Amniotic epithelial cell (primary cell): ENCODE data around the gene RARG.
A peak's percentile ranks its signal among the peaks of the same experiment; 100 is the strongest.
"Not testable (repeated sequence)": the region's sequence is repeated elsewhere in the genome, so short reads cannot be mapped to it uniquely, and the experiment has no call there.

Source experiments
- DNase-seq: peaks from one replicate; pipeline ENCODE4 v3.0.0-alpha.2; 2010; ENCODE audit warnings: low read depth

RARG gene

DNA sequence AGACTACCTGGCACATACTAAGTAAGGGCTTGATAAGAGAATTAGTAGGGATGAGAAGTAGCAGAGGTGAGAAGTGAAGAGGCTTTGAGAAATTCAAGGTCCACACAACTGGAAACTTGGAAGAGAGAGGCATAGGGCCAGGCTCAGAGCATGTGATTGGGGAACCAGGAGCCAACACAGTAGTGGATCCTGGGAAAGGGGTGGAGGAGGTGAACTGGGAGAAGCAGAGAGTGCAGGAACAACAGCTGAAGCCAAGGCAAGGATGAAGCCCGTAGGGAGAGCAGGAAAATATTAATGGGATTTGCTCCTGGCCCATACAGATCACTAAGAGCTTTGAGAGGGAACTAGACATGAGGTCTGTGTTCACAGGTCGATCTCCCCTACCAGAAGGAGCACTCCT, 23.6 kb downstream of the RARG start:
- no peak for DNase-seq

GRCh38 chr12:53207042-53207441, 25.0 kb downstream of the RARG start, which contains the start of gene ITGB7:
Gene ITGB7 (minus strand): TSS chr12:53207251. CDS start chr12:53200443, 6,808 bp downstream.
- no peak for DNase-seq

DNA sequence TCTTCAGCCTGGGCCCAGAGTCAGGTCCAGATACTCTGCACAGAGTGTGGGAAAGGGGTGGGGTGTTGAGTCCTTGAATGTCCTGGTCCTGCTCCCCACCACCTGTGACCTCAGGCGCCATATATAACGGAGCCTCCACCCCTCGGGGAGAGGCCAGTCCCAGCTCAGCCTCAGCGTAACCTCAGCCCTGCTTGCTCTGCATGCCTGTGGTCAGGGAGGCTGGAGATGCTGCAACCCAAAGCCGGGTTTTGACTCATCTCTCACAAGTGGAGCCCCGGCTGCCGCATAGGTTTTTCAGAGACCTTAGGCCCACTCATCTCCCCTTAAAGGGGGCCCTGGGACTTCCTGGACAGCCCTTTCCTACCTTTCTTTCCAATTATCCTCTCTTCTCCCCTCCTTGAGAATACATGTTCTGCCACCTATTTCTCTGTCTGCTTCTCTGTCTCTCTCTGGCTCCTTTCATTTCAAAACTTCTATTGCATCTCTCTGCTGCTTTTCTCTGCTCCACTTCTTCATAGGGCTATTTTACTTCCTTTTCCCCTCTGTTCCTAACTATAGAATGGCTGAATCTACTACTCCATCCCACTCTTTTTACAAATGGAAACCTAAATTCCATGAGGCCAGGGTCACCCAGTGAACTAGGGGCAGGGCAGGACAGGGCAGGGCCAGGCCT, 26.1 kb downstream of the RARG start:
- peak; percentile 91 for DNase-seq

GRCh38 chr12:53204351-53204750, 27.7 kb downstream of the RARG start:
- DNase-seq: no peak

DNA sequence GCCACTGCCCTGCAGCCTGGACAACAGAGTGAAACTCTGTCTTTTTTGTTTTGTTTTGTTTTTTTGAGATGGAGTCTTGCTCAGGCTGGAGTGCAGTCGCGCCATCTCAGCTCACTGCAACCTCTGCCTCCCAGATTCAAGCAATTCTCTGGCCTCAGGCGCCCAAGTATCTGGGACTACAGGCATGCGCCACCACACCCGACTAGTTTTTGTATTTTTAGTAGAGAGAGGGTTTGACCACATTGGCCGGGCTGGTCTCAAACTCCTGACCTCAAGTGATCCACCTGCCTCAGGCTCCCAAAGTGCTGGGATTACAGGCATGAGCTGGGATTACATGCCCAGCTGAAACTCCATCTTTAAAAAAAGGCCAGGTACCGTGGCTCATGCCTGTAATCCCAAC, 29.7 kb downstream of the RARG start:
- DNase-seq: not testable (repeated sequence)

DNA sequence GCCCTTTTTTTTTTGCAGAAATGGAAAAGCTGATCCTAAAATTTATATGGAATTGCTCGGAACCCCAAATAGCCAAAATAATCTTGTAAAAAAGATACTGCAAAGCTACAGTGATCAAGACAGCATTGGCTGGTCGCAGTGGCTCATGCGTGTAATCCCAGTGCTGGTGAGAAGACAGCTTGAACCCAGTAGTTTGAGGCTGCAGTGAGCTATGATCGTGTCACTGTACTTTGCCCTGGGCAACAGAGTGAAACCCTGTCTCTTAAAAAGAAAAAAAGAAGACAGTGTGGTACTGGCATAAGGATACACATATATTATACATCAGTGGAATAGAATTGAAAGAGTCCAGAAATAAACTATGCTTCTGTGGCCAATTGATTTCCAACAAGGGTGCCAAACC, 30.4 kb downstream of the RARG start:
- no peak for DNase-seq

DNA sequence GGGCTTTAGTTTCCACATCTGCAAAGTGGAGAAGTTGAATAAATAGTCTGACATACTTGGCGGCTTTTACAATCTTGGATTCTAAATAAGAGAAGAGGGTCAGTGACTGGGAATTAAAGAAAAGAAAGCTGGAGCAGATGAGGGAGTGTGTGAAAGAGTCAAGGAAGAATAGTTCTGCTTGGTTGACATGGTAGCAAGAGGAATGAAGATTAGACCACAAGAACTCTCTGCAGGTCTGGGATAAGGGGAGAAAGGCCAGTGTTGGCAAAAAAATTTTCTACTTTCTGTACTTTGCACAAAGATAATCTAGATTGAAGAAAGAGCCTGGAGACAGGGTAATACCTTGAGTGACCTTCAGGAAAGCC, 30.9 kb downstream of the RARG start:
- peak; percentile 67 for DNase-seq

DNA sequence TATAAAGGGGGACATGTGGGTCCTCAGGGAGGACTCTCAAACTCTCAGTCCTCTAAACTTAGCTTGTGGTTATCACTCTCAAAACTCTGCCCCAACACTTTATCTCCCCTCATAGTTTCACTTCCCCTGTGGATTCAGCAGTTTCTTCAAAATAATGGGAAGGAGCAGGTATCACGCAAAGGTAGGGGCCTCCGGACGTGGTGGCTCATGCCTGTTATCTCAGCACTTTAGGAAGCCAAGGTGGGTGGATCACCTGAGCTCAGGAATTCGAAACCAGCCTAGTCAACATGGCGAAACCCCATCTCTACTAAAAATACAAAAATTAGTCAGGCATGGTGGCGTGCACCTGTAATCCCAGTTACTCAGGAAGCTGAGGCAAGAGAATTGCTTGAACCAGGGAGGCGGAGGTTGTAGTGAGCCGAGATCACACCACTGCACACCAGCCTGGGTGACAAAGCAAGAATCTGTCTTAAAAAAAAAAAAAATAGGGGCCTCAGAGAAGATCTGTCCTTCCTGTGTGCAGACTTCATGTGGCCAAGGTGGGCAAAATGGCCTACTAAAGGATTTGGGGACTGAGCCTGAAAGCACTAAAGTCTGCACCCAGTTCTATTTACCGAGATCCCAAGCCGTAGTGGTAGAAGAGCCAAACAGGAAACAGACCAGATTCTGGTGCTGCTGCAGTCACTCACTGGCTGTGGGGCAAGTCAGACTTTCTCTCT, 31.4 kb downstream of the RARG start:
- no peak for DNase-seq

DNA sequence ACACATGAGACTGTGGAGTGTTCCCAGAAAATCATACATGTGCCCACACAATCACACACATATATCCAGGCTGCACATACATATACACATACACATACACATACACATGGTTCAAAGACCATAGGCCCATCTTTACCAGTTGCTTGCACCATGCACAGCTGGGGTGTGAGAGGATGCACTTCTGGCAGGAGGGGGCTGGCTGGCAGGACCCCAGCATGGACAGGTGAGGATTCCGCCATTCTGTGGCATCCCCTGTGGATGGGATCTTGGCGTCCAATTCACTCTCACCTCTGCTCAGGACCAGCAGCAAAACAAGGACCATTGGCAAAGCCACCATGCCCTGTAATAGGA, 31.9 kb downstream of the RARG start:
- no peak for DNase-seq

DNA sequence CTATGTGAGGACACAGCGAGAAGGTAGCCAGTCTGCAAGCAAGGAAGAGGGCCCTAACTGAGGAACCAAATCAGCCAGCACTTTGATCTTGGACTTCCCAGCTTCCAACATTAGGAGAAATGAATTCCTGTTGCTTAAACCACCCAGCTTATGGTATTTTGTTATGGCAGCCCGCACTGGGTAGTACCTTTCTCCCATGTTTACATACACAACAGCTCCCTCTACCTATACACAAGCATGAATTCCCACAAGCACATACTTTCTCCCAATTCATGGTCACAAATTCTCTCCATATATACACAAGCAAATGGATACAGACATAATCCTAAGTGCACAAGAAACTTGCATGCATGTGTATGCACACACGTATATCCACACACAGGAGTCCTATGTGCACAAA, 32.3 kb downstream of the RARG start:
- DNase-seq: no peak

- DNase-seq: no peak
Observed at GRCh38 chr12:53198486-53199110, 33.4 kb downstream of the RARG start.

DNA sequence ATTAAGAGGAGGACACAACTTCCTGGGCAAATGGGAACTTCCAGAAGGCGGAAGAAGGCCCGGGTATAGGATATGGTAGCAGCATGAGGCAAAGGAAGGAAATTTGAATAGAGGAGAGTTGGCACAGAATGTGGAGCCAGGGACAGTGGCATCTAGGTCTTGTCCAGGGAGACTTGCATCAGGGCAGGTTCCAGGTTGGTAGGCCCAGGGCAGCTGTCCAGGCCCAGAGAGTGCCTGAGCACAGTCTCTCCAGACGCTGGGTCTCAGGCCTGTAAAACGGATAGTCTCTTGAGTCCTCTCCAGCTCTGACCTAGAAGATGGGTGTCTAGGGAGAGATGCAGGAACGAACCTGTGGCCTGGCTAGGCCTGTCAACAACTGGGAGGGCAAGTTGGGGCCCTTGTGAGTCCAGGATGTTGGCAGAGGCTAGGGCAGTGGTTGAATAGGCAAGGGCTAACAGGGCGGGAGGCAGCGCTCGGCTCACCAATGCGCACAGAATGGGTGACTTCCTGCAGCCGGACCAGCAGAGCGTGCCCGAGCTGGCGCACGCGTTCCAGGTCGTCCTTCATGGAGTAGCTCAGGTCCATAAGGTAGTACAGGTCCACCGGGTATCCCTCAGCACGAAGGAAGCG, 34.9 kb downstream of the RARG start:
- no peak for DNase-seq

- no peak for DNase-seq
Observed at GRCh38 chr12:53196486-53196885, 35.5 kb downstream of the RARG start.

DNA sequence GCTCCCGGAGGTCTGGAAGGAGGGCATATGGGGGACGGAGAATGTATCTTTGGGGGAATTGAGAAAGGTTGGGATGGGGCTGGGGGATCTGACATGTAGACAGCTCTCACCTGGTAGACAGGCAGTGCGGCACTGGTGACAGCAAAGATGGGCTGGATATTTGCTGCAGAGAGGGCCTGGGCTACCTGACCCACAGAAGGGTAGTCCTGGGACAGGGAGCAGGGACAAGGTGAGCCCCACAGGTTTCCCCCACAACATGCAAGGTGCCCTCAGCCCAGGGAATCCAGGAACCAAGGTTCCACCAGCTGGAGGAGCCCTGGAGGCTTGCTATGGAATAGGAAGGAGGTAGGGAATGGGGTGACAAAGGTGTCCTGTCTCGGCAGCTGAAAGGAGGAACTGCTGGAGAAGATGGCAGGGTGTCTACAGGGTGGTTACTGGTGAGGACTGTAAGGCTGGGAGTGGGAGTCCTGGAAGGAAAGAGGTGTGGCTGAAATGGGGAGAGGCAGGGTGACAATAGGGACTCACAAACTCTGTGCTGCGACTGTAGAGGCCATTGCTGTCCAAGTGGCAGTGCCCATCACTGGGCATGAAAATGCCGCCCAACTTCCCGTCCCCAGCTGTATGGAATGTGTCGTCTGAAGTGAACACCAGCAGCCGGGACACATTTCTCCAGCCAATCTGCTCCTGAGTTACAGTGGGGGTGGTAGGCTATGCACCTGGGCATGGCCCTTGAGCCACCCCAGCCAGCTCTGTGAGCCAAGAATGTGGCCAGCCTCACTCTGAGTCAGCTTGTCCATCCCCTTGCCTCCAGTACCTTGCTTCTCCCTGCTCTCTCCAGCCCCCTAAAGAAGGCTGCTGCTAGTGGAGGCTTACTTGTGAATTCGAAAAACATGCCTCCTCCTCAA, 36.2 kb downstream of the RARG start:
- DNase-seq: no peak

DNA sequence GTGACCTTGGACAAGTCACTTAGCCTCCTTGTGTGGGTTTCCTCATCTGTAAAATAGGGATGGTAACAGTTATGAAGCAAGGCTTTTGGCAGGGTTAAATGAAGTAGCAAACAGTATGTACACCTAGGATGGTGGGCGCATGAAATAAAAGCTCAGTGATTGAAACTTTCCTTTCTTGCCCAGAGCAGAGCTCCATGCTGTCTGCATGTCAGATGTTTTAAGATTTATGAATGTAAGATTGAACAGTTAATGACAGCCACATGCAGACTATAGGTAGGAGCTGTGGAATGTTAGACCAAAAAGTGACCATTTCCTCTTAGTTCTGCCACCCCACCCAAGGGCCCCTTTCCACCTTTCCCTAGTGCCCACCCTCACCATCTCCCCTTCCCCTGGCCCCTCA, 37.0 kb downstream of the RARG start:
- no peak for DNase-seq

DNA sequence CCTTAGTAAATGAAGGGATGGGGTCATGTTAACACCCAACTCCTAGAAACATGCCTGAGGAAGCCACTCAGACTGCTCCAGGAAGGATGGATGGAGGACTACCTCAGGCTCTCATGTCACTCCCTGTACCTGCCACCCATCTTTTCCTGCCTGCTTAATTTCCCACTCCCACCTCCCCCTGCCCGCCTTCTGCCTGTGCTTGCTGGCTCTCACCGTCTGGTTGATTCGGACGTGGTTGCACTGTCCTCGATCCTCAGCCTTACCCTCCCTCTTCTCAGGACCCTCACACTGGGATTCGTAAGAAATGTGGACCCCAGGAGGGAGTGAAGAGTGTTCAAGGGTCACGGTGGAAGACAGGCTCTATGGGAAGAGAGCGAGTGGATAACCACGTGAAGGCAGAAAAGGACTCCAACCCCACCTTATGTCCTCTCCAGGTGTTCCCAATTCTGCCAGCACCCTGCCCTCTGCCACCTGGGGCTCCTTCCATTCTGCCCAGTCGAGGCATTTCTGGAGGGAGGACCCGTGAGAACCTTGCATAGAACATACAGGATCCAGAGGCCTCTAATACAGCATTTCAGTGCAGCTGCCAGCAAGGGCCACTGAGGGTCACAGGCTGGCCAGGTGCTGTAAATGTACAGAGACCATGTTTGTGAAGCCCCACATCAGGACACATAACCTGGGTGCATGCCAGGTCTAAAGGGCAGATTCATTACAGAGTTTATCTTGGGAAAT, 37.9 kb downstream of the RARG start:
- no peak for DNase-seq

- DNase-seq: no peak
Observed at GRCh38 chr12:53193040-53193439, 39.0 kb downstream of the RARG start.

DNA sequence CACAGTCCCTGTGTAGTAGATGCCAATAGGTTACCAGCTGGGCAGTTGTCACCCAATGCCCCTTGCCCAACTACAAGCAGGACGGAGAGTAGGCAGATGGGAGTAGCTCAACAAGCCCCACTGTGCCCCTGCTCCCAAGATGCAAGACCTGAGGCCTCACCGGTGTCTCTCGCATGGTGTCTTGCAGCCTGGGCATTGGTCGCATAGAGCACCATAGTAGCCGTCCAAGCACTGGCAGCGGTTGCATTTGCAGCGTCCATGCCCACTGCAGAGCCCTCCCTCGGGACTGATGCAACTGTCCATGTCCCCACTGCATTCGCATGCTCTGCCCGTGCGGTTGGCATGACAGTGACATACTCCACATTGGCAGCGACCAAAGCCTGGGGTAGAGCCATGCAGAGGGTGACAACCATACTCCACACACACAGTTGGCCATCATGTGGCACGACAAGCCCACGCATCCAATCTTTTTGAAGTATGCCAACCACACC, 39.4 kb downstream of the RARG start:
- no peak for DNase-seq

DNA sequence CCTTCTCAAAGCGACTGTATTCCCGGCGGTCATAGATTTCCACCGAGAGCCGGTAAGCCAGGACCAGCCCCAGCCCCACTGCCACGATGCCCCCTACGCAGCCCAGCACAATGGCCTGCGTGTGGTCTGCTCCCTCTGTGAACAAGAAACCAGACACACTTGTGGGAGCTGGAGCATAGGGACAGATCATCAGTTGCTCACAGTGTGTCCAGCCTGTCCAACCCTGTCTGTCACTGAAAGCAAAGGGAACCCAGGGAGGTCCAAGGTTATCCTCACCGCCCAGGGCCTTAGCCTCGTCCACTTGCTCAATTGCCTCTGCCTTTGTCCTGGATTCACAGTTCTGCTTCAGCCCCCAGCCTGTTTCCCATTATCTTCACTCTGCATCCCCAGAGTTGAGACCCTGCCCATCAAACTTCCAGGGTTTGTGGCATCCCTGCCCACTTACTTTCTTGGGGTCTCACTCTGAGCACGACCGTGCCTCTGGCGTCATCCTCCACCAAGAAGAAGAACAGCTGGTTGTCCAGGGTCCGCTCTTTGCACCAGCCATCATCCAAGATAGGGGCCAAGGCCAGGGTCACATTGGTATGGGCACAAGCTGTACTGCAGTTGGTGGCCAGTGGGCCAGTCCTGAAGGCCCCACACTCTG, 40.0 kb downstream of the RARG start:
- DNase-seq: no peak

DNA sequence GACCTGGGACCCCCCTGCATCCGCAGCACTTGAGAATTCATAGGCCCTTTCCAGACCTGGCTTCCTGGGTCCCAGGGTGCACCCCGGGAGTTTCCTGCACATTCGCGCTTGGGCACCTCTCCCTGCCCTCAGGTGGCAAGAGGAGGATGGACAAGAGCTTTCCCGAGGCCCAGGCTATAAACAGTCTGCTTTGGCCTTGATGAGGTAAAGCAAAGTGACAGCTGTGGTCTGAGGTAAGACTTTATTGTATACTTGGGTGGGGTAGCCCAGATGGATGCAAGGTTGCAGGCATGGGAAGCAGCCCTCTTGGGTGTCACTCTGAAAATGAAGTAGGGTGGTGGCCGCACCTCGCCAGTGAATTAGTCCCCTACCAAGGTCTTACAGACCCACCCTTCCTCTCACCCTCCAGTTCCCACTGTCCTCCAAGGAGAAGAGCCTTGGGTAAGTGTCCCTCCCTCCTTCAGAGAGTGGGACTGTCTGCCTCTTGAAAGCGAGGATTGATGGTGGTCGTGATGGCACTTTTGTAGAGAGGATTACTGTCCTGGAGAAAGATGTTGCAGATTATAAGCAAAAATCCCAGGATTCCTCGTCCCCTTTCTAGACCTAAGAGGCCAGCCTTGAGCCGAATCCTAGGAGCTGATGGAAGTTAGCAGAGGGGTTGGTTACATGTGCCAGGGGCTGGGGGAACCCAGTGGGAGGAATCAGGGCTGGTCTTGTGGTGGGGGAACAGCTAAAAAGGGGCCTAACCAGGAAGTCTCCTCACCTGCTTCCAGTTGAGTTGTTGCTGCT, 40.7 kb downstream of the RARG start:
- no peak for DNase-seq
